ENCODE data around the gene BRAT1.

BRAT1 gene

GRCh38 chr7:2559283-2559950 lies 4.1 kb upstream of the BRAT1 start:
- peak; percentile 34 to 61 (median 40) for DNase-seq

DNA sequence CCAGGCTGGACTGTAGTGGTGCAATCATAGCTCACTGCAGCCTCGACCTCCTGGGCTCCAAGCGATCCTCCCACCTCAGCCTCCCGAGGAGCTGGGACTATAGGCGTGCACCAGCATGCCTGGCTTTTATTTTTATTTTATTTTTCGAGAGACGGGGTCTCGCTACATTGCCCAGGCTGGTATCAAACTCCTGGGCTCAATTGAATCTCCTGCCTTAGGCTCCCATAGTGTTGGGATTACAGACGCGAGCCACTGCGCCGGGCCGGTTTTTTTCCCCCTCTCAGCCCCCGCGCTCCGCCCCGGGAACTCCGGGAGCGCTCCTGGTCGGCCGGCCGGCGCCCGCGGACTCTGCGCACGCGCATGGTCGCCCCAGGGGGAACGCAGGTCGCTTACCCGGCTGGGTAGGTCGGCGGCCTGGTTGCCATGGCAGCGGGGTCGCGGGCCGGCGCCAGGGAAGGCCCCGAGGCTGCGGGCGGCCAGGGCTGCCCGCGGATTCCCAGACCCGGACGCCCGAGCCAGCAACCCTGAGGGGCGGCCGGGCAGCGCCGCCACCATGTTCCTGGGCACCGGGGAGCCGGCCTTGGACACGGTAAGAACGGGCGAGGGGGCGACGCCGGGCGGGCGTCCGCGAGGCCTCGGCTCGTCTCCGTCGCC lies 3.4 kb upstream of the BRAT1 start, which contains the start of gene IQCE:
IQCE (plus strand) TSS at position 351 of the 654 bp plus-strand sequence; CDS start at position 554, 203 bp downstream.
- peak; percentile 90 to 97 (median 93) for DNase-seq

- DNase-seq: no peak
Measured at GRCh38 chr7:2554661-2555111, 638 bp downstream of the BRAT1 start.

DNA sequence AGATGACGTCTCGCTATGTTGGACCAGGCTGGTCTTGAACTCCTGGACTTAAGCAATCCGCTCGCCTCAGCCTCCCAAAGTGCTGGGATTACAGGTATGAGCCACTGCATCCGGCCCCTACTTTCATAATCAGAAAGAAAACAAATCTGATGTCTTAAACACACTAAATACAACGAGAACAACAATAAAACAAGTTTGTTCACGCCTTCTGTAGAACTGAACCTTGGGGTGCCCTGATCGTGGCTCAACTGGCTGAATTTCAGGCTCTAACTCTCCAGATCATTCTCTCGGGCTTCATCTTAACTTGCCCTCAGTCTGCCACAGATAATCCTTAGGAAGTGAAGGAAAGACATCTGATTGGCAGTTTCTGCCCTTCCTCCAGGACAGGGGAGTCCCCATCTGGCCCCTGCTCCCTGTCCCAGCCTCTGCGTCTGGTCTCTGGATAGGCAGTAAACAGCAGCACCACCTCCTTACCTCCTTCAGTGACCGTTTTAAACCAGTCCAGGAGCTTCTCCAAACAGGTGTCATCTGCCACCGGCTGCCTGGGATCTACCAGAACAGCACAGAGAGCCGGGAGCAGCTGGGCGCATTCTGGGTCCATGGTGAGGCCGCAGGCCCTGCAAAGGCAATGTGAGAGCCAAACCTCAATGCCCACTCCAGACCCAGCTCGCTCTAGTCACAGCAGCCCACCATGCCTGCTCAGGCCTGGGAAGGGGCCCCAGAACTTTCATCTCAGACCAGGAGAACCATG lies 1.3 kb downstream of the BRAT1 start:
- no peak for DNase-seq

GRCh38 chr7:2553108-2553507 lies 2.2 kb downstream of the BRAT1 start:
- DNase-seq: peak in 2 of 3 donors; percentile 37 to 39

DNA sequence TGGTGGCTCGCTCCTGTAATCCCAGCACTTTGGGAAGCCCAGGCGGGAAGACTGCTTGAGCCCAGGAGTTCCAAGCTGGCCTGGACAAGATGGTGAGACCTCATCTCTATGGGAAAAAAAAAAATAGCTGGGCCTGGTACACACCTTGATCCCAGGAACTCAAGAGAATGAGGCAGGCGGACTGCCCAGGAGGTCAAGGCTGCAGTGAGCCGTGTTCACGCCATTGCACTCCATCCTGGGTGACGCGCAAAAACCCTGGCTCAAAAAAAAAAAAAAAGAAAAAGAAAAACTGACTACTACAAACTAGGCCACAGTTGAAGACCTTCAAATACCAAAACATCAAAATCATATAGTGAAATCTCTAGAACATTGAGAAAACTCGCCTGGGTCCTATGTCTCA lies 3.9 kb downstream of the BRAT1 start:
- no peak for DNase-seq

GRCh38 chr7:2546776-2547586 lies 8.3 kb downstream of the BRAT1 start:
- DNase-seq: no peak

- DNase-seq: no peak
Measured at GRCh38 chr7:2545746-2546425, 9.4 kb downstream of the BRAT1 start.

GRCh38 chr7:2544541-2545188 lies 10.7 kb downstream of the BRAT1 start:
- no peak for DNase-seq

DNA sequence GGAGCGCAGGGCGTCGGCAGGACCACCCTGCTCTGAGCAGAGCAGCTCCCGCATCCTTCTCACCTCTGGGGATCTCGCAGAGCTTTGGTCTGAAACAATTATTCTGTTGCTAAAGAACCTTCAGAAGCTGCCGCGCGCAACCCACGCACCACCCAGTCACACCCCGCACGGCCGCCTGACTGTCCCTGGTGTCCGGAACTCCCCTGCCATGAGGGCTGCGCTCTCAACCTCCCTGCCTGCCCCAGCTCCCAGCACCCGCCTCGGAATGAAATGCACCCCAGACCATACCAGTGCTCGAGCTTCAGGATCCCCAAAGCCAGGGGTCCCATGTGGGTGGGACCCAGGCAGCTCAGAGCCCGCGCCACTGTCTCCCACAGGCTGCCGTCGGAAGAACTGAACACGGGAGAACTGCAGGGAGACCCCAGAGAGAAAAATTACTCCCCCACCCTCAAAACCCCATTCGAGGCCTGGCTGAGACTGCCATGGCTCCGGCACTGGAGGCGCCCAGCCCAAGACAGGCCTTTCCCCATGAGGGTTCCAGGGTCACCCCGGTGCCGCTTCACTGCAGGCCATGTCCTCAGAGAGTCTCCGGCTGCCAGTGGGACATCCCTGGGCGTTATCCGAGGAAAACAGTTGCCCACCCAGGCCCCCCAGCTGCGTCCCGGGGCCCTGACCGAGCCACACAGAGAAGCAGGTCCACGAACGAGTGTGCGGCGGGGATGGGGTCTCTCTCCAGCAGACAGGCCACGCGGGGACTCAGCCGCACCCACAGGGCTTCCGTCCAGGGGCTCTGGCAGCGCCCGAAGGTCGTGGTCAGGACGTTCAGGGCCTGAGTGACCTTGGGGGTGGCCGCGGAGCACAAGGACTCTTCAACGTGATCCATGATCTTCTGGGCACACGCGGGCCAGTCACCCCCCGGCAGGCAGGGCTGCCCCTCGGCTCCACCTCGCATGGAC lies 12.1 kb downstream of the BRAT1 start:
- no peak for DNase-seq

GRCh38 chr7:2542011-2542915 lies 13.1 kb downstream of the BRAT1 start:
- DNase-seq: no peak

DNA sequence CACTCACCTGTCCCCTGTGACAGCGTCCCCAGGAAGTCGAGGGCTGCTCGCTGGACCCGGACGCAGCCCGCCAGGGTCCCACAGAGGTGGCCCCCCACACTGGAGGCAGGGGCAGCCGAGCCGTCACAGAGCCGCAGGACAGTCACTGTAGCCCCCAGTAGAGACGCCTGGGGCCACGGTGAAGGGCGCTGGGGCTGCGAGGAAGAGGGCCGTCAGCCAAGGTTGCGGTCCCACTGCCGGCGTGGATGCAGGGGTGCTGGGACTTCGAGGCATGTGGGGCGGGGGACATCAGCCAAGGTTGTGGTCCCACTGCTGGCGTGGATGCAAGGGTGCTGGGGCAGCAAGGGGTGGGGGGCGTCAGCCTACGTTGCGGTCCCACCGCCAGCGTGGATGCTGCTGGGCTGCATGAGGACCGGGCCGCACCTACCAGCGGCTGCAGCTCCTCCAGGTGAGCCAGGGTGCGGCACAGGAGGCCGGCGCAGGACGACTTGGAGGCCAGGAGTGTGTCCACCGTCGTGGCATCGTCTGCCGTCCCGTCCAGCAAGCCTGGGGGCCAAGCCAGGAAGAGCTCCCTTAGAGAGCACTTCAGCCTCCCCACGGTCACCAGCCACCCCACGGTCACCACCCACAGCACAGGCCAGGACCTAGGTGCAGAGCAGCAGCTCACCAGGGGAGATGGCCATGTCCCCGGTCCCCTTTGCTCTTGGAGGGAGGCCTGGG lies 13.9 kb downstream of the BRAT1 start:
- DNase-seq: no peak

DNA sequence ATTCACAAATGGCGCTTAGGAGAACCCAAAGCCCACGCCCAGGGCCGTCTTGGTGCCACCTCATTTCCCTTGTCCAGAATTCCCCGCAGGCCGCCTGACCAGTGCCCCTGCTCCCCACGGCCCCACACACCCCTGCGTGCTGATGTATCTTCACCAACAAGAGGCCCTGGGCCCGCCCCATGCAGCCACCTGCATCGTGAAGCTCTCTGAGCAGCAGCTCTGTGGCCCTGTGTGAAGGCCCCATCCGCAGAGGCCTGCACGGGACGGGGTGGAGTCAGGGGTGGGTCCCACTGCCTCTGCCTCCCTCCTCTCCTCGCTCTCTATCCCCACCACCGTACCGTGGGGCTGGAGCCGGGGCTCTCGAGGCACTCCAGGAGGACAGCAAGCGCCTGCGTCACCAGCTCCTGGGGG lies 14.7 kb downstream of the BRAT1 start:
- DNase-seq: no peak

DNA sequence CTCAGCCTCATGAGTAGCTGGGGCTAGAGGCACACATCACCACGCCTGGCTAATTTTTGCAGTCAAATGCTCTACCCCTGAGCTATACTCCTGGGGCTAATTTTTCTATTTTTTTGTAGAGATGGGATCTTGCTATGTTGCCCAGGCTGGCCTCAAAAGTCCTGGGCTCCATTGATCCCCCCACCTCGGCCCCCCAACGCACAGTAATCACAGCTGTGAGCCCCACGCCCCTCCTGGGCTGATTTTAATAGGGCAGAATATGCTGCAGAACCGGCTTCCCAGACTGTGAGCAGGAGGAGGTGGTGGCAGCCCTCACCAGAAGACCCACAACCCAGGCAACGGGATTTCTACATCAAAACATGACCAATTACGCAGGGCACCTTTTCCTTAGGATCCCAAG lies 15.2 kb downstream of the BRAT1 start:
- no peak for DNase-seq

GRCh38 chr7:2539031-2539911 lies 16.1 kb downstream of the BRAT1 start:
- no peak for DNase-seq

GRCh38 chr7:2537981-2538851 lies 17.1 kb downstream of the BRAT1 start:
- no peak for DNase-seq
